ENCODE measurements around the gene FCHSD1.

FCHSD1 gene

GRCh38 chr5:141640698-141641097 is 10.5 kb downstream of the FCHSD1 start:
- no peak for DNase-seq

- no peak for DNase-seq
Observed at GRCh38 chr5:141640051-141640415, 11.2 kb downstream of the FCHSD1 start.

- no peak for DNase-seq
Observed at GRCh38 chr5:141639357-141640050, 11.7 kb downstream of the FCHSD1 start.

GRCh38 chr5:141638771-141639170 is 12.4 kb downstream of the FCHSD1 start:
- no peak for DNase-seq

- DNase-seq = peak; percentile 27
Observed at GRCh38 chr5:141637767-141638419, 13.3 kb downstream of the FCHSD1 start.

GRCh38 chr5:141637123-141637766 is 14.0 kb downstream of the FCHSD1 start:
- no peak for DNase-seq

- peak; percentile 80 for DNase-seq
Observed at GRCh38 chr5:141636413-141637122, 14.7 kb downstream of the FCHSD1 start, which contains the start of the genes HDAC3 and RELL2. TSS of gene HDAC3 (minus strand) at chr5:141636849. CDS start at chr5:141636790, 59 bp downstream. TSS of gene RELL2 (plus strand) at chr5:141636997. CDS start at chr5:141638226, 1,229 bp downstream.

GRCh38 chr5:141636106-141636412 is 15.2 kb downstream of the FCHSD1 start:
- no peak for DNase-seq

GRCh38 chr5:141635646-141636045 is 15.6 kb downstream of the FCHSD1 start:
- no peak for DNase-seq

GRCh38 chr5:141634720-141635119 is 16.5 kb downstream of the FCHSD1 start:
- no peak for DNase-seq

- DNase-seq = no peak
Observed at GRCh38 chr5:141633871-141634561, 17.2 kb downstream of the FCHSD1 start.

- DNase-seq = no peak
Observed at GRCh38 chr5:141632650-141633049, 18.6 kb downstream of the FCHSD1 start.

- DNase-seq = no peak
Observed at GRCh38 chr5:141630570-141631140, 20.6 kb downstream of the FCHSD1 start.

- DNase-seq = no peak
Observed at GRCh38 chr5:141628175-141628788, 22.9 kb downstream of the FCHSD1 start.

- no peak for DNase-seq
Observed at GRCh38 chr5:141623611-141624010, 27.6 kb downstream of the FCHSD1 start.

- no peak for DNase-seq
Observed at GRCh38 chr5:141623186-141623585, 28.0 kb downstream of the FCHSD1 start.

- peak; percentile 95 for DNase-seq
Observed at GRCh38 chr5:141618804-141619554, 32.2 kb downstream of the FCHSD1 start, which contains the start of gene DIAPH1. TSS of gene DIAPH1 (minus strand) at chr5:141619000. CDS start at chr5:141618914, 86 bp downstream.

GRCh38 chr5:141618030-141618803 is 33.0 kb downstream of the FCHSD1 start:
- DNase-seq = peak; percentile 41

- DNase-seq = no peak
Observed at GRCh38 chr5:141617682-141618029, 33.6 kb downstream of the FCHSD1 start.

GRCh38 chr5:141617128-141617527 is 34.1 kb downstream of the FCHSD1 start:
- no peak for DNase-seq
